ENCODE measurements around the gene LRMDA.
"Not testable (repeated sequence)": the region's sequence is repeated elsewhere in the genome, so short reads cannot be mapped to it uniquely, and the experiment has no call there.

The LRMDA gene

DNA sequence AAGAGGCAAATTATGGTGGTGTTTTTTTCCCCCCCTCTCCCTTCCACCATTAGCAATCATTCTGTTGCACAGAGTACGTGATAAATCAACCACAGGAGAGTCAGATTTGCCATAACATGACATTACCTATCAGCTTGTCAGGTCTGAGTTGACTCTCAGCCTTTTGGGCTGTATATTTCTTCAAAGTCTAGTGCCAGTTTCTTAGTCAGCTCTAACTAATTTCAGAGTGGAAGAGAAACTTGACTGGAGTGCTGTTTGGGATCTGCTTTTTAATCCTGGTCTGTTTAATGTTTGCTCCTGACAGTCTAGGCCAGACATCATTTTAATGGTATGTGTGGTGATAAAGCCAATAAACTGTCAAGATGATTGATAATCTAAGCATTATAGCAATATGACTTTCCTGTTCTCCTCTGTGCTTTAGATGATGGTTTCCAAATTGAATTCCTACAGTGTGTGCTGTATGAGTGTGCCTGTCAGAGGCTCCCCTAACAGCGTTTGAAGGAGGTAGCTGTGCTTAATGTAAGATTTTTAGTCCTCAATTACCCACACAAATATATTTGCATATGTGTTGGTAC, 76.9 kb downstream of the LRMDA start:
- no peak for DNase-seq (ENCODE audit: low read depth)

DNA sequence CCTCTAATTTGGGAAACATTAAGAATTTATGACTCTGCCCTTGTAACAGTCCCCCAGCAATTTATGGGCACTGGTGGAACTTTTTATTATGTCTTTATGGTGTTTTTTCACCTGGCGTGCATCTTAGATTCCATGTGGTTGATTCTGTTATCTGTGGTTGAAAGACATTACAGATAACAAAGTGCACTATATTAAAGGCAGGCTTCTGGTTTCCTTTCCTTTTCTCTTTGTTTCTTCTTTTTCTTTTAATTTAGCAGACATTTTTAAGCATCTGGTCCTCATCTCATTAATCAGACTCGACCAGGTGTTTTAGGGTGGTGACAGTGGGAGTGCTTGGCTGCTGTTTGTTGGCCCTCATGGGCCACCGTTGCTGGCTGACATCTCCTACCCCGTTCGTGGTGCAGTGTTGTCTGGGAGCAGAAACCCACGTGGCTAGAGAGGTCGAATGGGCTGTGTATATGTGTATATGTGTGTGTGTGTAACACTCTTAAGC, 77.4 kb downstream of the LRMDA start:
- DNase-seq (ENCODE audit: low read depth) = no peak

DNA sequence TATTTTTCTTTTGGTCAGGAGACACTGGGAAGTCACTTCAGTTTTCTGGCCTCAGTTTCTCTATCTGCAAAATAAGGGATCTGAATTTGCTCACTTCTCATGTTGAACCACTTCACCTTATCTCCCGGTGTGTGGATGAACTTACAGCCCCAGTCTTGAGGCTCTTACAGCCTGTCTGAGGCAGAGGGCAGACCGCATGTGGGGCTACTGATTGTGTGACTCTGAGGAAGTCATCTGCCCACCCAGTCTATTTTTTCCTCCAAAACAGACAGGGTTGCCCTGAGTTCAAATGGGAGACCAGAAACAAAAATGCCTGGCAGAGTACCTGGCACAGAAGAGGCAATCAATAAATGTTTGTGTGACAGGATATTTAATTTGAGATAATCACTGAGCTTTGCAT, 78.3 kb downstream of the LRMDA start:
- DNase-seq (ENCODE audit: low read depth) = no peak

DNA sequence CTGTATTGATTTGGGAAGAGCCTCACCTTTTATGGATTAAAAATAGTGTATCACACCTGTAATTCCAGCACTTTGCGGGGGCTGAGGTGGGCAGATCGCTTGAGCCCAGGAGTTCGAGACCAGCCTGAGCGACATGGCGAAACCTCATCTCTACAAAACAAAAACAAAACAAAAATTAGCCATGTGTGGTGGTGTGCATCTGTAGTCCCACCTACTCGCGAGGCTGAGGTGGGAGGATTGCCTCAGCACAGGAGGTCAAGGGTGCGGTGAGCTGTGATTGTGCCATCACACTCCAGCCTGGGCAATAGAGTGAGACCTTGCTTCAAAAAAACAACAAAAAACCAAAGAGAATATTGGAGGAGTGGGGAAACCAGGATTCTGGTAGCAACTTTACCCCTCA, 79.6 kb downstream of the LRMDA start:
- no peak for DNase-seq (ENCODE audit: low read depth)

DNA sequence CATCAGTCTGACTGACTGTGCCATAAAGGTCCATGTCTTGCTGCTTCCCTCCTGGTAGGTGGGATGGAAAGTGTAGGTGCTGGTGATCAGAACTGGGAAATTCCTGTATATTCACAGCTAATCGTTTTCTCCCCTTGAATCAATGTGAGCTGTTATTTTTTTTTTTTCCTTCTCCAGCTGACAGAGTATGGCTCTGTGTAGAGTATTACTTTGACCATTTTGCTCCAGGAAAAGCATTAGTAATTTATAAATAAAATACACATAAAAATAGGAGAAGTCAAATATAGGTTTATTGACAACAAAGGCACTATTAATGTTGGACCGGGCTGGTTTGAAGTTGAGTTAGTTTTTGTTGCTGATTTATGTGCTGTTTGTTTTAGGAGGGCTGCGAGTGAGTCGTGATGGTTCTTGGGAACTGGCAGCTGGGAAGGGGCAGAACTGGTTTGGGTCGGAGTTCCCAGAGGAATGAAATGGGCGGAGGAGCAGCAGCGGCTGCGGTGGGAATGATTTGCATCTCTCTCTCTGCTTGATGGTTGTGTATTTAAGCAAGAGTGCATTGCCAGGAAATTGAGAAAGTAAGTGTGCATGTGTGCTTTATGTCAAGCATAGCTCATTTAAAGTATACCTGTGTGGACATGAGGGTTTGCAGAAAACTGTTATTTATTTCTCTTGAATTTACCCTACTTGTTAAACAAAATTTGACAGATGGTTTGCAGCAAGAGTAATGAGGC, 80.9 kb downstream of the LRMDA start:
- DNase-seq (ENCODE audit: low read depth) = no peak

DNA sequence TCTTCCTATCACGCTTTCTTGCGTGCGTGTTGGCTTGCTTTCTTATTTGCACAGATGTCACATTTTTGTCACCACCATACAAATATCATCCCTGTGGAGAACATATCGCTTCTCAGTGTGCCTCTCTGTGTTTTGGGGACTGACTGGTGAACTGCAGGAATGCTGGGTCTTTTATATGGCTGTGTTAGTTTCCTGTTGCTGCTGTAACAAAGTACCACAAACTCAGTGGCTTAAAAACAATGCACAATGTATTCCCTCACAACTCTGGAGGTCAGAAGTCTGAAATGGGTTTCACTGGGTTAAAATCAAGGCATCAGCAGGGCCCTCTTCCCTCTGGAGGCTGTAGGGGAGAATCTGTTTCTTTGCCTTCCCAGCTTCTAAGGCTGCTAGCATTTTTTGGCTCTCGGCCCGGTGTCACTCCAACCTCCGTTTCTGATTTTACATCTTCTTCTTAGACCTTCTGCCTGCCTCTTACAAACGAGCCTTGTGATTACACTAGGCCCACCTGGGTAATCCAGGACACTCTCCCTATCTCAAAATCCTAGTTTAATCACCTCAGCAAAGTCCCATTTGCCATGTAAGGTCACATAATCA, 82.0 kb downstream of the LRMDA start:
- no peak for DNase-seq (ENCODE audit: low read depth)

DNA sequence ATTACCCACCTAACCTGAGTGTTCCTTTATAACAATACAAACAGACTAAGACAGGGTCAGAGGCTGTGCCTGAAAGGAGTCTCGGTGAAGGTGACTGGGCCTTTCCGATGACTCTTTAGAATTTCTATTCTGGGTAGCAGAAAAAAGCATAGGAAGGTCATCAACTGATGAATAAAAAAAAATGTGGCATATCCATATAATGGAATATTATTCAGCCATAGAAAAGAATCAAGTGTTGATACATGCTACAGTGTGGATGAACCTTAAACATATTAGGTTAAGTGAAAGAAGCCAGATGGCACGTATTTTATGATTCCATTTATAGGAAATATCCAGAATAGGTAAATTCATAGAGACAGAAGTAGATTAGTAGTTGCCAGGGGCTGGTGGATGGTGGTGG, 83.4 kb downstream of the LRMDA start:
- no peak for DNase-seq (ENCODE audit: low read depth)

DNA sequence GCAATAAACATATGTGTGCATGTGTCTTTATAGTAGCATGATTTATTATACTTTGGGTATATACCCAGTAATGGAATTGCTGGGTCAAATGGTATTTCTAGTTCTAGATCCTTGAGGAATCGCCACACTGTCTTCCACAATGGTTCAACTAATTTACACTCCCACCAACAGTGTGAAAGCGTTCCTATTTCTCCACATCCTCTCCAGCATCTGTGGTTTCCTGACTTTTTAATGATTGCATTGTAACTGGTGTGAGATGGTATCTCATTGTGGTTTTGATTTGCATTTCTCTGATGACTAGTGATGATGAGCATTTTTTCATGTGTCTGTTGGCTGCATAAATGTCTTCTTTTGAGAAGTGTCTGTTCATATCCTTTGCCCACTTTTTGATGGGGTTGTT, 84.7 kb downstream of the LRMDA start:
- DNase-seq (ENCODE audit: low read depth) = not testable (repeated sequence)

DNA sequence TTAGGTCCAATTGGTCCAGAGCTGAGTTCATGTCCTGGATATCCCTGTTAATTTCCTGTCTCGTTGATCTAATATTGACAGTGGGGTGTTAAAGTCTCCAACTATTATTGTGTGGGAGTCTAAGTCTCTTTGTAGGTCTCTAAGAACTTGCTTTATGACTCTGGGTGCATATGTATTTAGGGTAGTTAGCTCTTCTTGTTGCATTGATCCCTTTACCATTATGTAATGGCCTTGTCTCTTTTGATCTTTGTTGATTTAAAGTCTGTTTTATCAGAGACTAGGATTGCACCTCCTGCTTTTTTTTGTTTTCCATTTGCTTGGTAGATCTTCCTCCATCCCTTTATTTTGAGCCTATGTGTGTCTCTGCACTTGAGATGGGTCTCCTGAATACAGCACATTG, 87.8 kb downstream of the LRMDA start:
- DNase-seq (ENCODE audit: low read depth) = not testable (repeated sequence)

DNA sequence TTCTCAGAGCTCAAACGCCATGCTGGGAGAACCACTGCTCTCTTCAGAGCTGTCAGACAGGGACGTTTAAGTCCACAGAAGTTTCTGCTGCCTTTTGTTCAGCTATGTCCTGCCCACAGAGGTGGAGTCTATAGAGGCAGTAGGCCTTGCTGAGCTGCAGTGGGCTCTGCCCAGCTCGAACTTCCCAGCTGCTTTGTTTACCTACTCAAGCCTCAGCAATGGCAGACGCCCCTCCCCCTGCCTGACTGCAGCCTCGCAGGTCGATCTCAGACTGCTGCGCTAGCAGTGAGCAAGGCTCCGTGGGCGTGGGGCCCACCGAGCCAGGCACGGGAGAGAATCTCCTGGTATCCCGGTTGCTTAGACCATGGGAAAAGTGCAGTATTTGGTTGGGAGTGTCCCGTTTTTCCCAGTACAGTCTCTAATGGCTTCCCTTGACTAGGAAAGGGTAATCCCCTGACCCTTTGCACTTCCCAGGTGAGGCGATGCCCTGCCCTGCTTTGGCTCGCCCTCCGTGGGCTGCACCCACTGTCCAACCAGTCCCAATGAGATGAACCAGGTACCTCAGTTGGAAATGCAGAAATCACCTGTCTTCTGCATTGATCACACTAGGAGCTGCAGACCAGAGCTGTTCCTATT, 89.9 kb downstream of the LRMDA start:
- DNase-seq (ENCODE audit: low read depth) = not testable (repeated sequence)

DNA sequence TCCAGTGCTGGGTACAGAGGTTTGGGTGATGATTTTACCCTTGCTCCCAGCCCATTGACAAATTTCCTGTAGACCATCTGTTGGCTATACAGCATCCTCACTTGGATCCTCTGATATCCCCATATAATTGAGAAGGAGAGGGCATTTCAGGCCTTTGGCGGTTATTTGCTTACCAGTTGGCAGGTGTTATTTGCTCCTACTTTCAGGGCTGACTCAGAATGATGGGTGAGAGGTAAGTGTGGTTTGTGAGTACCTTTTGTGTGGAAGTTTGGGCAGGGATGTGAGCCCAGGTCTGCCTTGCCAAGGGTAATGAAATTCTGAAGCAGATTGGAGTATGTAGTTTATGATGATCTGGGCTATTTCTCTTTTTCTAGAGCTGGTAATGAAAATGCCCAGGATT, 93.6 kb downstream of the LRMDA start:
- no peak for DNase-seq (ENCODE audit: low read depth)

DNA sequence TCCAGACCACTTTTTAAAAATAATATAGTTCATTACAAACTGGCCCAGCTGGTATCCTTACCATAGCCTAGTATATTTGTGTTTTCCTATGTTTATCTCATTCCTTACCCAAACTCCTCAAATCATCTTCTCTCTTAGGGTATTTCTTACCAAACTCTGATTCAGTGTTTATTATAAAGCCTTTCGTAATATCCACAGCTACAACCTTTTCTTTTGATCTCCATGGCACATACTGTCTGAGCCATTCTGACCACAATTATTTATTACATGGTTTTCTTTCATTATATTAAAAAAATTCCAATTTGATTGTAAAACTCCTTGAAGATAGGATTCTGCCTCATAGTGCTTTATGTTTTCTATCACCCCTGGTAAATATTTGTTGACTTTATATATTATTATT, 94.2 kb downstream of the LRMDA start:
- DNase-seq (ENCODE audit: low read depth) = no peak

DNA sequence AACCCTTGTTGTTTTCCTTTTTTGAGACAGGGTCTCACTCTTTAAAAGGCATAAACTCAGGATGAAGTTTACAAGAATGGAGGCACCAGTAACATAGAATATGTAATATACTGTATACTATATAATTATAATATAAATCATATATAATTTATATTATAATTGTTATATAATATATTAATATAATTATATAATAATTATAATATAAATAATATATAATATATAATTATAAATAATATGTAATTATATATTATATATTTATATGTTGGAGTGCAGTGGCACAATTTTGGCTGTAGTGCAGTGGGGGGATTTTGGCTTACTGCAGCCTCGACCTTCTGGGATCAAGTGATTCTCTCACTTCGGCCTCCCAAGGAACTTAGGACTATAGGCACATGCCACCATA, 96.1 kb downstream of the LRMDA start:
- DNase-seq (ENCODE audit: low read depth) = no peak

DNA sequence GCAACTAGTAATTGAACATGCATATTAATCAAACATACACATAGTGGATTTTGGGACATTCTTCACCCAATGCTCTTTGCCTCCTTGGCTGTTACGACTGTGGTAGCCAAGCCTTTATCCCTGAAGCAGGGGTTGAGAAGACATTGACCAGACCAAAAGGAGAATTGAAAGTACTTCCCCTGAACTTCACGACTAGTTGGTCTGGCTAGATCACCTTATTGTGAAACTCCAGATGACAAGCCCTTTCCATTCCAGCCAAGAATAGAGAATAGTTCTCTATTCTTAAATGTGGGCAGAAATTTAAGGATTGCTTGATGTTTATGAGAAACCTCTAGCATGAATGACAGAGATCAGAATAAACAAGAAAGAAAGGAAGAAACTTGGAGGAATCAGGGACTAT, 97.0 kb downstream of the LRMDA start:
- no peak for DNase-seq (ENCODE audit: low read depth)

DNA sequence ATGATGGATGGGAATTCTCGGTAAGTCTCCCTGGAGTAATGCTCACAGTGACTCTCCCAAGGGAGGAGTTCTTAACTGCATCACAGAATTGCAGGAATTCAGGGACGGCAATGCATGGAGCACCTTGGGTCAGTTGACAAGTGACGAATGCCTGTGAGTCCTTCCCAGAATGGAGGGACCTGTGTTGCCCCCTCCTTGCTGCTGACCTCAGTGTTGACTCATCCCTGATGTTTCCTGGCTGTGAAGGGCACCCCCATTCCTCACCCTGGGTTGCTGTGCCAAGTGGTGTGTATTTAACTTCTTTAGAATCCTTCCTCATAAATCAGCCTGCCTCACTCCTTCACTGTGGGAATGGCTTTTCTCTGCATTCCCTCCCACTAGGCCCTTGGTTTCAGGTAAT, 98.9 kb downstream of the LRMDA start:
- no peak for DNase-seq (ENCODE audit: low read depth)

DNA sequence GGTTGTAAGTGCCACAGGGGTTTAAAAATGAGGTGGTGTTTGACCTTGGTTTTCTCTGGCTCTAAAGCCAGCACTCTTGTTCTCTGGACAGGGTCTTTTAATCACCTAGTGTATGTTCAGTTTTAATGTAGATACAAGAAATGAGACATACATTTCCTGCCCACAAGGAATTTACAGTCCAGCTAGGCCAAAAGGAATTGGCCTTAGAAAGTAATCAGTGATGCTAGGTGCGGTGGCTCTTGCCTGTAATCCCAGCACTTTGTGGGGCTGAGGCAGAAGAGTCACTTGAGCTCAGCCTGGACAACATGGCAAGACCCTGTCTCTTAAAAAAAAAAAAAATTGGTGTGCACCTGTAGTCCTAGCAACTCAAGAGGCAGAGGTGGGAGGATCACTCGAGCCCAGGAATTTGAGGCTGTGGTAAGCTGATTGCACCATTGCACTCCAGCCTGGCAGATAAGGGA, 100.2 kb downstream of the LRMDA start:
- DNase-seq (ENCODE audit: low read depth) = no peak

DNA sequence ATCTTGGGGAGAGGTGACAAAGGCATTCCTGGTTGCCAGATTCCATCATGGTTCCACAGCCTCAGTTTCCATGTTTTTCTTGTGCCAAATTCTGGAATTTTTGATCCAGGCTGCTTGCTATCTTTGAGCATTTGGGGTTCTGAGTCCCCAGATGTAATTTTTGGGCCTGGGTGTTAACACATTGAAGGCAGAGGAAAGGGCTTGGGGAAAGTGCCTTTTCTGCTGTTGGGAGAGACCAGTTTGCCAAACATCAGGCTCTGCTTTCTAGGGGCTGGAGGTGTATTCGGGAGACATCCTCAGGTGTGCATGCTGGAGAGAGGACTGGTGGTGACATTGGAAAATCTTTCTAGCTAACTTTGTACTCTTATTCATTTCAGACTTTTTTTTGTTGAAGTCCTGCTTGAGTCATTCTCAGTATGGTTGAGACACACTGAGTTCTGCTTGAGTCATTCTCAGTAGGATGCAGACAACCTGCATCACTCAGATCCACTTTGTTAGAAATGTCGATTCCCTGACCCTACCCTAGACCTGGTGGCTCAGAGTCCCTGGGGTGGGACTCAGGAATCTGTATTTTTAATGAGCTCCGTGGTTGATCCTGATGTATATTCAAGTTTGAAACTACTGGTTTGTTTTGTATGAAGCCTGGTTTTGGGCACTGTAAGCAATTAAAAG, 101.0 kb downstream of the LRMDA start:
- no peak for DNase-seq (ENCODE audit: low read depth)

DNA sequence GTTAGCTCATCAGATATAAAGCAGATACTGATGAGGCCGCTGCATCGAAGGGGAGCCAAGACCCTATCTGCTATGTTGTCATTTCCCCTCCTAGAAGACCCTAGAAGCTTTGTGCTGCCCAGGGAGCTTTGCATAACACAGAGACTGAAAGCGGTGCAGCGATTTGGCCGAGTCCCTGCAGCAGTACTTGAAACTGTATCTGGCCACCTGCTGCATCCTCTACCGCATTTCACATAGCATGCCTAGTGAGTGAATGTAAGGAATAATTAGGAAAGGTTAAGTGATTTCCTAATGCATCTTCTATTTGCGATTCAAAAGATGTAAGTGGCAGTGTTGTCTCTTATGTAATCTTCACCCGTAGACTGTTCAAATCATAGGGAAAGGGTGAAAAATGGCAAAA, 106.7 kb downstream of the LRMDA start:
- DNase-seq (ENCODE audit: low read depth) = no peak

DNA sequence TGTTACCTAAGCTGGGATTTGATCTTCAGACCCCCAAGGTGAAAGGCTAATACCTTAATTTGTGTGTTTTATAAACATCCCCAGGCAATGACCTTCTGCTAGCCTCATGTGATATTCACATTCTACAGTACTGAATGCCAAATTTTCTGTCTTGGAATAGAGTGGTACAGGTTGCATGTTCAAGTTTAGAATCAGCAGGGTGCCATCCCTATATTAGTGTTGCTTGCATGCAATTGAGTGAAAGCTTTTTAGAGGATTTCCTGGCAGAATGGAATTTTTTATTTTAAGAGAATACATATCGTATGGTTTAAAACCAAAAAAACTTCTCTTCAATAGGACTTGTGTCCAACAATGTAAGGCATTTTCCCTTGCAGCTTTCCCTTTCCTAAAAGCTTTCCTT, 107.3 kb downstream of the LRMDA start:
- DNase-seq (ENCODE audit: low read depth) = no peak

DNA sequence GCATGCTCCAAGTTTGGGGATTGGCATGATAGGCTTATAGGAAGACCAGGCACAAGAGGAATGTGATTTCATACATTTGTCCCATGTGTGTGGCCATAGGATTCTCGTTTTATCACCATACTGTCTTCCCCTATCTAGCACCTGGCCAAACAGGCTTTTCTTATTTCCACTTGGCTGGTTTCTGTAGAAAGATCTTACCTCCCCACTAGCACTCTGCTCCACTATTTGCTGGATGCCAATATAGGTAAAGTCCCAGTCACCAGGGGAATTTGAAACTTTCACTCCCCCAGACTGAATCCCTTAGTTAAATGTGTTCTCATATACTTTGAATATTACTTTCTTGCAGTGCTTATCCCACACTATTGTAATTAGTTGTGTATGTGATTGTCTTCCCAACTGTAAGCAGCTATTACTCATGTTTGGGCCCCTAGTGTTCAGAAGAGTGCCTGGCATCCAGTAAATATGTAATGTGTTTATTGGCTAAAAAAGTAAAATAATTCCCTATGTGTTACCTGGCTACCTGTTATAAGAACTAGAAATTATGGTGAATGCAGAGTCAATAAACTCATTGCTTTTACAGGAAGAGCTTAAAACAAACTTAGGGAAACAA, 109.0 kb downstream of the LRMDA start:
- DNase-seq (ENCODE audit: low read depth) = no peak

DNA sequence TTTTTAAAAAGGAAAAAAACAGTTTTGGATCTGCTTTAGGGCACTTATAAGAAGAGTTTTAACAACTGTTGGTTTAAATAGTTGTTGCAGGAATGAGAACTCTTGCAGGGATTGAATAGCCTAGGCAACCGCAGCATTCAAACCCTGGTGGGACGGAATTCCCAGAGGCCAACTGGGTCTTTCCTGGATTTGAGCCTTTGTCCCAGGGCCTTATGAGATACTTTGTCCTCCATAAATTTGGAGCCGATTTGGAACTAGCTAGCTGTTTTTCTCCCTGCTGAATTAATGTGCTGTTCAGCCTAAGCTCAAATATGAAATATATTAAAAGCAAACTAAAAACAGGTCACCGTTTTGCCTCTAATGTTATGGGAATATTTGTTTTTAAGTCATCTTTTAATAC, 109.6 kb downstream of the LRMDA start:
- DNase-seq (ENCODE audit: low read depth) = no peak

DNA sequence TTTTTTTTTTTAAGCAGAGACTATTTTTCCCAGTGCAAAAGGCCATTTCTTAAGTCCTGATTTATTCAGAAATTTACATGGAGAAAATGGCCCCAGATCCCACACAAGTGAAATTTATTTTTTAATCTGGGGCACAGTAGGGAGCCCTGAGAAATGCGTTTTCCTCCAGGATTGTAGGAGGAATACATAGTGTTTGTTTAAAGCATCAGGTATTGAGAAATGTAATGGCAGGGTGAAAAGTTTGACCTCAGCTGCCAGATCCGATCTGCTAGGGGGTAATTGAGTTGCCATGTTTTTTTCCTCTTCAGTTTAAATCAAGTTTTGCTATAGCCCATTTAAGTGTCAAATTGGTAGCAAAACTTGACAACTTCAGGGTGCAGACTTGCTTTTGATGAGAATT, 110.0 kb downstream of the LRMDA start:
- no peak for DNase-seq (ENCODE audit: low read depth)
